Measurements from ENCODE around the gene TMIGD1. TPM values are rescaled to one million over a fixed set of nuclear protein-coding genes. Genes with fewer than 3 reads are reported as not detected.
A peak's percentile ranks its signal among the peaks of the same experiment; 100 is the strongest.

TMIGD1 gene
- total and polyA plus RNA-seq, 2 of the 13 experiments (the other 11 are each of a cell fraction or from before 2014, with no cell fraction given), result not detected

GRCh38 chr17:30379903-30380381, 46.1 kb upstream of the TMIGD1 start:
- no peaks in the 10 kb centered on the region; a peak in 1 of 5 replicates for H3K27me3 ChIP-seq (ENCODE audit: control insufficient read depth in 1 of 2, insufficient read depth in 2 of 2, low read length in 2 of 2)
- peaks cover 72% of the 10 kb centered on the region for H3K4me1 ChIP-seq (ENCODE audit: insufficient read depth, low read length)
- 2% methylated on average over 5 of the region's 5 CpGs for WGBS (ENCODE audit: low lambda C conversion rate)
- CTCF ChIA-PET (ENCODE audit: low intra/inter-chr PET ratio, low total read pairs), result no interaction called here
- no peak for FAIRE-seq
- no peaks in the 10 kb centered on the region for H3K9me3 ChIP-seq (ENCODE audit: low read length)
- DNase-seq (ENCODE audit: low spot score), result no peak
- in situ Hi-C loops (cut with HindIII; ENCODE audit: extremely low pct_ligation_motif_present, low pct_unique_long_range_greater_than_20kb) (loop anchor here (5.0 kb wide), 1 partner anchor 38 kb away; no protein-coding TSS in a partner anchor), intact Hi-C loops (cut with micrococcal nuclease; ENCODE audit: unreplicated experiment) (loop anchor here (5.0 kb wide), 1 partner anchor 37 kb away; no protein-coding TSS in a partner anchor)
- no peak overlapping the region for H2AFZ ChIP-seq (ENCODE audit: low read length)
- peaks cover 29% of the 10 kb centered on the region for H4K20me1 ChIP-seq (ENCODE audit: insufficient read depth, low read length)
- POLR2A ChIA-PET, result interaction anchor here (8.1 kb wide), 1 partner anchor 36 kb away, joined by 114 read pairs; no protein-coding TSS in a partner anchor
- BruUV-seq (replicated peaks), result no TSS peak
- peak overlapping the region; percentile 95 for H3K4me2 ChIP-seq (ENCODE audit: low read depth, low read length)
- peaks cover 0 to 3% of the 10 kb centered on the region in 2 experiments; a peak in 4 of 5 replicates for H3K36me3 ChIP-seq (replicated peaks in 1 of 2; ENCODE audit: control insufficient read depth in 1 of 2, insufficient read depth in 2 of 2, low read length in 2 of 2)
- peak overlapping the region; percentile 92 to 94 (median 92) for H3K4me3 ChIP-seq (replicated peaks in 1 of 3; ENCODE audit: insufficient read depth in 1 of 3, low read depth in 2 of 3, low read length in 3 of 3)
- peak overlapping the region; percentile 68 for H3K27ac ChIP-seq (ENCODE audit: extremely low read length, insufficient read depth, low read length)
- ATAC-seq, result no peak
- H3K79me2 ChIP-seq (ENCODE audit: insufficient read depth, low read length), result peaks cover 62% of the 10 kb centered on the region
- H3K9ac ChIP-seq (ENCODE audit: insufficient read depth, low read depth, low read length), result peak overlapping the region; percentile 86
- TF ChIP-seq SNAPC5 (CRISPR knock-in tag; IDR thresholded peaks at IDR 0.05; ENCODE audit: borderline replicate concordance), result no peak
- peak; percentile 31; the same call in 1 of the 2 replicates for TF ChIP-seq CEBPG (CRISPR knock-in tag; IDR thresholded peaks at IDR 0.05)
- no peak for TF ChIP-seq SOX5 (CRISPR knock-in tag; IDR thresholded peaks at IDR 0.05; ENCODE audit: borderline replicate concordance)
- no peak for TF ChIP-seq TSC22D2 (CRISPR knock-in tag; IDR thresholded peaks at IDR 0.05; ENCODE audit: borderline replicate concordance)
- no peak for TF ChIP-seq NFIC (IDR thresholded peaks at IDR 0.05; ENCODE audit: low read length)
- TF ChIP-seq NPAS2 (CRISPR knock-in tag; IDR thresholded peaks at IDR 0.05; ENCODE audit: borderline replicate concordance), result no peak
- TF ChIP-seq USF2 (IDR thresholded peaks at IDR 0.05; ENCODE audit: low read depth, low read length), result no peak
- no peak for TF ChIP-seq USF2 (CRISPR knock-in tag; IDR thresholded peaks at IDR 0.05; ENCODE audit: borderline replicate concordance)
- no peak for TF ChIP-seq ZNF747 (CRISPR knock-in tag; IDR thresholded peaks at IDR 0.05; ENCODE audit: borderline replicate concordance)
- TF ChIP-seq ZNF772 (CRISPR knock-in tag; IDR thresholded peaks at IDR 0.05), result 0 out of 2 replicates have a peak, but pooled peaks have one; percentile 4
- TF ChIP-seq CBX2 (IDR thresholded peaks at IDR 0.05; ENCODE audit: low read depth, low read length), result no peak
- no peak for TF ChIP-seq CBX2 (CRISPR knock-in tag; IDR thresholded peaks at IDR 0.05; ENCODE audit: low read depth)
- TF ChIP-seq HMG20B (CRISPR knock-in tag; conservative IDR thresholded peaks at IDR 0.05), result no peak
- peak; percentile 32; the same call in 1 of the 2 replicates for TF ChIP-seq ZNF770 (CRISPR knock-in tag; IDR thresholded peaks at IDR 0.05)
- TF ChIP-seq MLLT10 (CRISPR knock-in tag; IDR thresholded peaks at IDR 0.05), result no peak
- TF ChIP-seq SP140L (CRISPR knock-in tag; IDR thresholded peaks at IDR 0.05; ENCODE audit: borderline replicate concordance), result no peak
- no peak for TF ChIP-seq STAT6 (CRISPR knock-in tag; IDR thresholded peaks at IDR 0.05; ENCODE audit: borderline replicate concordance)
- 0 out of 2 replicates have a peak, but pooled peaks have one; percentile 2 for TF ChIP-seq GFI1 (CRISPR knock-in tag; IDR thresholded peaks at IDR 0.05; ENCODE audit: borderline replicate concordance)
- no peak for TF ChIP-seq ELF3 (CRISPR knock-in tag; IDR thresholded peaks at IDR 0.05)
